ENCODE results near the gene WDR75. TPM values are rescaled to one million over a fixed set of nuclear protein-coding genes. Genes with fewer than 3 reads are reported as not detected.

Gene WDR75
- total RNA-seq: 10 to 100 TPM; 51.6 to 55.5 TPM

- Mint-ChIP-seq H3K27ac (peak within 1 kb of the TSS; percentile 99), H3K4me1 (peaks cover 14% of the 10 kb centered on the region), H3K4me3 (no peak within 1 kb of the TSS), H3K27me3 (no peaks in the 10 kb centered on the region), H3K36me3 (peaks cover 6% of the 10 kb centered on the region), H3K9me3 (peaks cover 2% of the 10 kb centered on the region)
- ATAC-seq (ENCODE audit: low read depth) (peak; percentile 94), DNase-seq (peak; percentile 84)
- POLR2A ChIA-PET: interaction anchor here (1.5 to 2.3 kb wide), 4 partner anchors 10 to 322 kb away, joined by 3 to 9 read pairs (median 6); partner anchors contain the start of gene OSGEPL1
Observed at GRCh38 chr2:189440947-189441708, at the start of gene WDR75. WDR75 (plus strand) TSS chr2:189441474; CDS start chr2:189441493, 19 bp downstream.

DNA sequence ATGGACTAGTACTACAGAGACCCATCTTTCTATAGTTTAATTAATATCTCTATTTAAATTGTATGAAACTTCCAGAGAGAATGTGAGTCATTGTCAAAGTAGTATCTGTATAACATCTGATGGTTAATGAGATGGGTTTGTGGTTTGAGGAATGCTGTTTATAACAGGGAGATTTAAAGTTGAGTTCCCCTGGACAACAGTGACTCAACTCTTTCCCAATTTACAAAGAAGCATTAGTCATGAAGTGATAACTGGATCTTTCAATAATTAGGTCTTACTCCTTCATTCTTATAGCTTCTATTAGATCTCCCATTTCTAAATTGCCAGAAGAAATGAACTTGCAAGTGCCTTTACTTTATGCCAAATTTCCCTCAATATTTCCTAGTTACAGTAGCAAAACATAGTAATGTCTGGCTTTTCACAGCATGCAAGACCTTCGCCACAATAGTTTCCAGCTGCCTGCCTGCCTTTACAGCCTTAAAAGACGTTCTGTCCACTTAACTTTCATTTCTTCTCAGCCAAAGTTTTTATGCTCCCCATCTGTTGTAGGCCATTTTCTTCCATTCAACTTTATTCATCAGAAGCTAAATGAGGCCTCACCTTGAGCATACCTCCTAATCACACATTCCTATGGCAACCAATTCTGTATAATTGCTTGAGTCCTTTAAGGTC, 47.7 kb upstream of the WDR75 start:
- Mint-ChIP-seq H3K4me1 (peaks cover 2% of the 10 kb centered on the region), H3K36me3 (no peaks in the 10 kb centered on the region), H3K27ac (no peak overlapping the region), H3K9me3 (no peaks in the 10 kb centered on the region), H3K27me3 (no peaks in the 10 kb centered on the region), H3K4me3 (no peak overlapping the region)
- no peak for DNase-seq
- no peak for ATAC-seq (ENCODE audit: low read depth)
- POLR2A ChIA-PET: no interaction called here

- H3K27ac Mint-ChIP-seq: no peak overlapping the region
- no peaks in the 10 kb centered on the region for H3K27me3 Mint-ChIP-seq
- H3K4me1 Mint-ChIP-seq: peaks cover 2% of the 10 kb centered on the region
- no peaks in the 10 kb centered on the region for H3K36me3 Mint-ChIP-seq
- ATAC-seq (ENCODE audit: low read depth) (no peak), DNase-seq (no peak)
- H3K9me3 Mint-ChIP-seq: no peaks in the 10 kb centered on the region
- H3K4me3 Mint-ChIP-seq: no peak overlapping the region
- POLR2A ChIA-PET: no interaction called here
Observed at GRCh38 chr2:189394525-189394924, 46.7 kb upstream of the WDR75 start.

DNA sequence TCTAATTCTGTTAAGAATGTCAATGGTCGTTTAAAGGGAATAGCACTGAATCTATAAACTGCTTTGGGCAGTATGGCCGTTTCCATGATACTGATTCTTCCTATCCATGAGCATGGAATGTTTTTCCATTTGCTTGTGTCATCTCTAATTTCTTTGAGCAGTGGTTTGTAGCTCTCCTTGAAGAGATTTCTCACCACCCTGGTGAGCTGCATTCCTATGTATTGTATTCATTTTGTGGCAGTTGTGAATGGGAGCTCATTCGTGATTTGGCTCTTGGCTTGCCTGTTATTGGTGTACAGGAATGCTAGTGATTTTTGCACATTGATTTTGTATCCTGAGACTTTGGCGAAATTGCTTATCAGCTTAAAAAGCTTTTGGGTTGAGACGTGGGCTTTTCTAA, 38.3 kb upstream of the WDR75 start:
- Mint-ChIP-seq H3K27me3 (no peaks in the 10 kb centered on the region), H3K36me3 (peaks cover 4% of the 10 kb centered on the region), H3K27ac (no peak overlapping the region), H3K9me3 (peaks cover 3% of the 10 kb centered on the region), H3K4me1 (peaks cover 9% of the 10 kb centered on the region), H3K4me3 (no peak overlapping the region)
- ATAC-seq (ENCODE audit: low read depth) (no peak), DNase-seq (no peak)
- POLR2A ChIA-PET: no interaction called here

GRCh38 chr2:189406586-189407233, 34.6 kb upstream of the WDR75 start:
- DNase-seq: no peak
- Mint-ChIP-seq H3K36me3 (peaks cover 4% of the 10 kb centered on the region), H3K9me3 (peaks cover 3% of the 10 kb centered on the region), H3K27me3 (no peaks in the 10 kb centered on the region), H3K27ac (no peak overlapping the region), H3K4me1 (peaks cover 13% of the 10 kb centered on the region), H3K4me3 (no peak overlapping the region)
- POLR2A ChIA-PET: interaction anchor here (1.7 kb wide), 1 partner anchor 34 kb away, joined by 9 read pairs; the partner anchor contains the start of gene WDR75
- ATAC-seq (ENCODE audit: low read depth): no peak

- H3K27me3 Mint-ChIP-seq: no peaks in the 10 kb centered on the region
- H3K27ac Mint-ChIP-seq: peak overlapping the region; percentile 26
- H3K4me3 Mint-ChIP-seq: peak overlapping the region; percentile 33
- POLR2A ChIA-PET: interaction anchor here (0.6 to 1.7 kb wide), 2 partner anchors 34 to 378 kb away, joined by 3 to 9 read pairs; partner anchors contain the start of gene WDR75
- H3K9me3 Mint-ChIP-seq: peaks cover 3% of the 10 kb centered on the region
- peaks cover 4% of the 10 kb centered on the region for H3K36me3 Mint-ChIP-seq
- H3K4me1 Mint-ChIP-seq: peaks cover 14% of the 10 kb centered on the region
- ATAC-seq (ENCODE audit: low read depth) (peak; percentile 39), DNase-seq (no peak)
Observed at GRCh38 chr2:189407281-189408209, 33.7 kb upstream of the WDR75 start.

DNA sequence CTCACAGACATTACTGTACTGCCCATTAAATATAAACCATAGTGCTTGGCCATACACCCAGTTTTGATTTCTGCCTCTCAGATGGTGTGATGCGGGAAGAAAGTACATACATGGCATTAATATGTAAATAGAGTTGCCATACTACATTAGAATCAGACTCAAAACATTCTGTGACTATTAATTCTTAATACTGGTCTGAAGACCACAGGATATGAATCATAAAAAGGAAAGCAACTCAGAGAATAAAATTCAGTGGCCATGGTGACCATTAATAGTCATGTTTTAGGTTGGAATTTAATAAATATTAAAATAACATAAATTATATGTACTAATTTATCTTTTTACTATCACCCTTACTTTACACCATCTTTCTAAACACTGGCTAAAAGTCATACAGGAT, 33.0 kb upstream of the WDR75 start:
- ATAC-seq (ENCODE audit: low read depth) (no peak), DNase-seq (no peak)
- Mint-ChIP-seq H3K27me3 (no peaks in the 10 kb centered on the region), H3K36me3 (peaks cover 4% of the 10 kb centered on the region), H3K9me3 (peaks cover 3% of the 10 kb centered on the region), H3K4me3 (peak overlapping the region; percentile 33), H3K27ac (no peak overlapping the region), H3K4me1 (peaks cover 14% of the 10 kb centered on the region)
- POLR2A ChIA-PET: interaction anchor here (1.7 kb wide), 1 partner anchor 33 kb away, joined by 9 read pairs; the partner anchor contains the start of gene WDR75

DNA sequence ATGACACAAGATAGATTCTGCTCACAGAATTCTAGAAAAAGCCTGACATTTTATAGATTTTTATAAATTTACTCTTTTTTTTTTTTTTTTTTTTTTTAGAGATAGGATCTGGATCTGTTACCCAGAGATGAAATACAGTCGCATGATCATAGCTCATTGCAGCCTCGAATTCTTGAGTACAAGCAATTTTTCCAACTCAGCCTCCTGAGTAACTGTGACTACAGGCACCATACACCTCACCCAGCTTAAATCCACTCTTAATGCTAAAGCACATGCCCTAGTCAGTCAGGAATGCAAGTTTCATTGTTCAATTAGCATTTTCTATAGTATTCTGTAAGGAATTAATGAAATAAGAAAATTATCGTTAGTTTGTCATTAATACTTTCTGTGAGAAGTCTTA, 32.1 kb upstream of the WDR75 start:
- peaks cover 14% of the 10 kb centered on the region for H3K4me1 Mint-ChIP-seq
- DNase-seq (no peak), ATAC-seq (ENCODE audit: low read depth) (no peak)
- POLR2A ChIA-PET: no interaction called here
- peaks cover 4% of the 10 kb centered on the region for H3K36me3 Mint-ChIP-seq
- peaks cover 3% of the 10 kb centered on the region for H3K9me3 Mint-ChIP-seq
- no peak overlapping the region for H3K4me3 Mint-ChIP-seq
- no peak overlapping the region for H3K27ac Mint-ChIP-seq
- no peaks in the 10 kb centered on the region for H3K27me3 Mint-ChIP-seq

DNA sequence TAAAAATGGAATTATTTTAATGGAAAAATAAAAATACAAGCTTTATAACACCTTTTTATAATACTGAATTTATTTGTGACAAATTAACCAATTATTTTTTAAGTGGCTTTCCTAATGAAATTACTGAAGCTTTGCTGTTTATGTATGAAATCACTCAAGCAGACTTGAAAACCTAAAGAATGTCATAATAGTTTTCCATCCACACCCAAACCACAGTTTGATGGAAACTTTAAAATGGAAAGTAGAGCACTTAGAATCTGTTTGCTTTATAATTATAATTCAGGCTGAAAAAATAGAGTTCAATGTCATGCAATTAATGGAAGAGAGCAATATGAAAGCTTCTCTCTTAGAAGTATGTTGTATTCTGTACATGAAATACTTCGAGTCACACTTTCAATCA, 31.6 kb upstream of the WDR75 start:
- Mint-ChIP-seq H3K27ac (no peak overlapping the region), H3K4me3 (no peak overlapping the region), H3K4me1 (peaks cover 14% of the 10 kb centered on the region), H3K36me3 (peaks cover 4% of the 10 kb centered on the region), H3K27me3 (no peaks in the 10 kb centered on the region), H3K9me3 (no peaks in the 10 kb centered on the region)
- ATAC-seq (ENCODE audit: low read depth): no peak
- POLR2A ChIA-PET: no interaction called here
- DNase-seq: no peak

- DNase-seq: no peak
- ATAC-seq (ENCODE audit: low read depth): no peak
- Mint-ChIP-seq H3K9me3 (no peaks in the 10 kb centered on the region), H3K4me3 (no peak overlapping the region), H3K27ac (no peak overlapping the region), H3K4me1 (peaks cover 12% of the 10 kb centered on the region), H3K36me3 (no peaks in the 10 kb centered on the region), H3K27me3 (no peaks in the 10 kb centered on the region)
- POLR2A ChIA-PET: no interaction called here
Observed at GRCh38 chr2:189411860-189412259, 29.4 kb upstream of the WDR75 start.

- peaks cover 10% of the 10 kb centered on the region for H3K4me1 Mint-ChIP-seq
- DNase-seq: no peak
- no peak overlapping the region for H3K4me3 Mint-ChIP-seq
- no peaks in the 10 kb centered on the region for H3K9me3 Mint-ChIP-seq
- no peaks in the 10 kb centered on the region for H3K27me3 Mint-ChIP-seq
- no peak overlapping the region for H3K27ac Mint-ChIP-seq
- ATAC-seq (ENCODE audit: low read depth): peak; percentile 22
- POLR2A ChIA-PET: no interaction called here
- no peaks in the 10 kb centered on the region for H3K36me3 Mint-ChIP-seq
Observed at GRCh38 chr2:189412330-189412953, 28.8 kb upstream of the WDR75 start.

GRCh38 chr2:189413249-189413648, 28.0 kb upstream of the WDR75 start:
- POLR2A ChIA-PET: no interaction called here
- DNase-seq (no peak), ATAC-seq (ENCODE audit: low read depth) (no peak)
- no peak overlapping the region for H3K27ac Mint-ChIP-seq
- H3K4me1 Mint-ChIP-seq: peaks cover 2% of the 10 kb centered on the region
- H3K27me3 Mint-ChIP-seq: no peaks in the 10 kb centered on the region
- no peaks in the 10 kb centered on the region for H3K9me3 Mint-ChIP-seq
- H3K4me3 Mint-ChIP-seq: no peak overlapping the region
- H3K36me3 Mint-ChIP-seq: no peaks in the 10 kb centered on the region

Data from activated naive CD8-positive, alpha-beta T cell treated with anti-CD3 and anti-CD28 coated beads, Interleukin-2, amount 10 ng/mL, durations not matched to agents 7 days and 5 days (primary cell).